Neural cell (in vitro differentiated cells): ENCODE measurements around the gene MBD6. TPM values are rescaled to one million over a fixed set of nuclear protein-coding genes. Genes with fewer than 3 reads are reported as not detected.

Experiments used
- H2AFZ ChIP-seq: fragments of 200-600, 300-800 bp; sonication (generic), shearing (Covaris generic); 2 replicates; pipeline ENCODE4 v1.6.0; 2014; ENCODE audit warnings: low read depth, mild to moderate bottlenecking, antibody characterized with exemption, low read length, moderate library complexity
- H3F3A ChIP-seq: fragments of 200-600 bp; shearing (Covaris generic); 2 replicates; pipeline ENCODE4 v1.6.1; 2016; ENCODE audit warnings: mild to moderate bottlenecking, moderate library complexity, mixed read lengths, antibody characterized with exemption, low read length; ENCODE audit not compliant: insufficient read depth, poor library complexity, severe bottlenecking
- H3K27ac ChIP-seq: fragments of 200-600, 300-800 bp; sonication (generic), shearing (Covaris generic); 2 replicates; pipeline ENCODE4 v1.5.1; 2014; ENCODE audit warnings: mild to moderate bottlenecking, low read length, moderate library complexity
- H3K27me3 ChIP-seq: fragments of 300-800, 200-600 bp; sonication (generic), shearing (Covaris generic); 2 replicates; pipeline ENCODE4 v1.6.0; 2014; ENCODE audit warnings: mild to moderate bottlenecking, low read depth, low read length, moderate library complexity; ENCODE audit not compliant: insufficient read depth
- H3K36me3 ChIP-seq: fragments of 300-800, 200-600 bp; sonication (generic), shearing (Covaris generic); 2 replicates; pipeline ENCODE4 v1.5.1; 2014; ENCODE audit warnings: mild to moderate bottlenecking, antibody characterized with exemption, low read length, moderate library complexity; ENCODE audit not compliant: insufficient read depth
- H3K4me2 ChIP-seq: fragments of 300-800, 200-600 bp; sonication (generic), shearing (Covaris generic); 2 replicates; pipeline ENCODE4 v1.6.0; 2014; ENCODE audit warnings: mild to moderate bottlenecking, low read length
- H3K4me3 ChIP-seq: fragments of 300-800, 200-600 bp; sonication (generic), shearing (Covaris generic); 2 replicates; pipeline ENCODE4 v1.5.1; 2014; ENCODE audit warnings: mild to moderate bottlenecking, low read length, moderate library complexity
- H3K79me2 ChIP-seq: fragments of 200-600 bp; shearing (Covaris generic); replicated peaks from 2 replicates; pipeline ENCODE4 v1.6.0; 2014; ENCODE audit warnings: mild to moderate bottlenecking, low read length, moderate library complexity; ENCODE audit not compliant: insufficient read depth
- H3K9ac ChIP-seq: fragments of 300-800, 200-600 bp; sonication (generic), shearing (Covaris generic); 2 replicates; pipeline ENCODE4 v1.6.1; 2016; ENCODE audit warnings: mild to moderate bottlenecking, low read length, mixed read lengths
- H3K9me2 ChIP-seq: fragments of 200-600 bp; shearing (Covaris generic); 2 replicates; pipeline ENCODE4 v1.6.1; 2016; ENCODE audit warnings: mild to moderate bottlenecking, low read length, mixed read lengths; ENCODE audit not compliant: insufficient read depth
- H3K9me3 ChIP-seq: fragments of 200-600, 300-800 bp; sonication (generic), shearing (Covaris generic); 2 replicates; pipeline ENCODE4 v1.6.1; 2016; ENCODE audit warnings: mild to moderate bottlenecking, mixed run types, low read length, moderate library complexity, mixed read lengths
- H4K20me1 ChIP-seq: fragments of 200-600 bp; shearing (Covaris generic); 2 replicates; pipeline ENCODE4 v1.6.1; 2016; ENCODE audit warnings: mild to moderate bottlenecking, mixed run types; ENCODE audit not compliant: insufficient read depth
- CTCF ChIP-seq: fragments of 450-650 bp; IDR thresholded peaks from 2 replicates; pipeline ENCODE4 v1.5.1; 2014; ENCODE audit warnings: antibody characterized with exemption, mild to moderate bottlenecking, moderate library complexity; ENCODE audit not compliant: poor library complexity, severe bottlenecking
- EP300 ChIP-seq: fragments of 450-650 bp; conservative IDR thresholded peaks from 2 replicates; pipeline ENCODE4 v1.6.1; 2014; ENCODE audit warnings: antibody characterized with exemption, mild to moderate bottlenecking, moderate library complexity; ENCODE audit not compliant: poor library complexity, severe bottlenecking
- EZH2 ChIP-seq: fragments of 200-600, 300-800 bp; shearing (Covaris generic), sonication (generic); IDR thresholded peaks from 2 replicates; pipeline ENCODE4 v1.6.1; 2014; ENCODE audit warnings: antibody characterized with exemption, low read length, borderline replicate concordance, mild to moderate bottlenecking; ENCODE audit not compliant: insufficient read depth, poor library complexity, severe bottlenecking
- MXI1 ChIP-seq: fragments of 450-650 bp; conservative IDR thresholded peaks from 2 replicates; pipeline ENCODE4 v1.6.1; 2014; ENCODE audit warnings: antibody characterized with exemption, mild to moderate bottlenecking; ENCODE audit not compliant: poor library complexity, severe bottlenecking
- POLR2AphosphoS5 ChIP-seq: IDR thresholded peaks from 2 replicates; pipeline ENCODE4 v1.6.1; 2012
- RAD21 ChIP-seq: fragments of 450-650 bp; conservative IDR thresholded peaks from 2 replicates; pipeline ENCODE4 v1.6.1; 2014; ENCODE audit warnings: antibody characterized with exemption, mild to moderate bottlenecking, moderate library complexity
- REST ChIP-seq: IDR thresholded peaks from 2 replicates; pipeline ENCODE4 v1.6.1; 2012; ENCODE audit warnings: borderline replicate concordance
- SMC3 ChIP-seq: fragments of 450-650 bp; conservative IDR thresholded peaks from 2 replicates; pipeline ENCODE4 v1.6.1; 2014; ENCODE audit warnings: antibody characterized with exemption, mild to moderate bottlenecking, moderate library complexity; ENCODE audit not compliant: poor library complexity
- TAF1 ChIP-seq: IDR thresholded peaks from 2 replicates; pipeline ENCODE4 v1.6.1; 2012; ENCODE audit warnings: low read depth
- polyA plus RNA-seq: library from polyadenylated mRNA; depleted of rRNA; stranded (reverse); fragments of >200 nt; gene quantifications from 2 replicates; pipeline ENCODE4 v1.2.3, GENCODE V29; 2014

MBD6 gene
- polyA plus RNA-seq, 1 donor from 2014 or later = 2.1 TPM

- no peaks in the 10 kb centered on the region for H3F3A ChIP-seq
- H2AFZ ChIP-seq = no peak overlapping the region
- no peaks in the 10 kb centered on the region for H3K9me2 ChIP-seq
- no peaks in the 10 kb centered on the region for H3K79me2 ChIP-seq
- no peak overlapping the region for H3K27ac ChIP-seq
- H3K4me3 ChIP-seq = no peak overlapping the region
- H3K9ac ChIP-seq = no peak overlapping the region
- no peak for TF ChIP-seq REST
- TF ChIP-seq MXI1 = no peak
- TF ChIP-seq RAD21 = no peak
- TF ChIP-seq TAF1 = no peak
- TF ChIP-seq EP300 = no peak
- no peak for TF ChIP-seq SMC3
- TF ChIP-seq POLR2AphosphoS5 = no peak
- TF ChIP-seq CTCF = no peak
- TF ChIP-seq EZH2 = no peak
- no peaks in the 10 kb centered on the region for H3K9me3 ChIP-seq
- no peak overlapping the region for H3K4me2 ChIP-seq
- peaks cover 81% of the 10 kb centered on the region for H3K27me3 ChIP-seq
- no peaks in the 10 kb centered on the region for H4K20me1 ChIP-seq
- no peaks in the 10 kb centered on the region for H3K36me3 ChIP-seq
Measured at GRCh38 chr12:57473886-57474285, 48.7 kb upstream of the MBD6 start.

- Histone ChIP-seq H3K9ac (no peak overlapping the region), H4K20me1 (no peaks in the 10 kb centered on the region), H3F3A (no peaks in the 10 kb centered on the region), H3K9me3 (no peaks in the 10 kb centered on the region), H2AFZ (no peak overlapping the region), H3K9me2 (no peaks in the 10 kb centered on the region), H3K36me3 (no peaks in the 10 kb centered on the region), H3K27ac (no peak overlapping the region), H3K27me3 (peaks cover 87% of the 10 kb centered on the region), H3K4me2 (no peak overlapping the region), H3K4me3 (no peak overlapping the region), H3K79me2 (no peaks in the 10 kb centered on the region)
- TF ChIP-seq EP300 (no peak), POLR2AphosphoS5 (no peak), EZH2 (no peak), CTCF (no peak), RAD21 (no peak), MXI1 (no peak)
Measured at GRCh38 chr12:57474430-57474829, 48.2 kb upstream of the MBD6 start.
